SKM-1 treated with dmso at 0.1 percent for 144 hours (cell line): ENCODE results near the gene LPP.

Source experiments
- DNase-seq: peaks from one replicate; lab custom pipeline; 2025; ENCODE audit not compliant: unreplicated experiment; lab: John Stamatoyannopoulos, UW

Gene LPP

GRCh38 chr3:188326111-188326510, 172.2 kb downstream of the LPP start:
- no peak for DNase-seq

DNA sequence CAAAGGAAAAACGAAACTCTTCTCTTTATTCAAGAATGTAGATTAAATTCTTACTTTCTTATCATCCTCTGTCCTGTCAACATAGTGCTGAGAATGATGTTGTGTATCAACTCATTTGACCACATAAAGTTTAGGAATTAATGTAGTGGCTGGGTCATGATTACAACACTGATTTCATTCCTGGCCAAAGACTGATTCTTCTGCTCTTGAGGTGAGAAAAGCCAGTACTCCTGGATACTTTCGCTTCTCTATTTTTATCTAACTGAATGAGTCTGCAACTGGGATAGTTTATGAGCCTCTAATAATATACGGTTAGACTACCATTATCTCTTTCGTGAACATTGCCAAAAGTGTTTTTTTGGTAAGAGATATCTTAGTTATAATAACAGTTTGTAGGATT, 173.0 kb downstream of the LPP start:
- no peak for DNase-seq

DNA sequence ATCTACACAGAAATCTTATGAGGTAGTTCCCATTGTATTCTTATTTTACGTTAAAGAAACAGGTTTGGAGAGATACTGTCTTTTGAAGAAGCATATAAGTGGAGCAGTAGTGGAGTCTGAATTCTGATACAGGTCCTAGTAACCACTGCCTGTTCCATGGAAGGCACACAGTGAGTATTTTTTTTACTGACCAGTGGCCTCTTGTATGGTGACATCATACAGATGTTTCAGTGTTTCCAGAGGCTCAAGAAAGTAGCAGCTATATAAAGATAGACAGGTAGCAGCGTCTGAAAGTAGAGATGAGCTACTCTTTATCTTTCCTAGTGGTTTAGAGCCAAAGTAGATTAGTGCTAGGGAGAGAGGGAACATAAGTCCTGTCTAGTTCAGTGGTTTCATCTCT, 173.5 kb downstream of the LPP start:
- DNase-seq, result no peak

- no peak for DNase-seq
These were observed 176.2 kb downstream of the LPP start for GRCh38 chr3:188330138-188330537.

- DNase-seq, result no peak
These were observed 177.2 kb downstream of the LPP start for GRCh38 chr3:188331166-188331565.

- DNase-seq, result no peak
These were observed 178.1 kb downstream of the LPP start for GRCh38 chr3:188332085-188332484.

DNA sequence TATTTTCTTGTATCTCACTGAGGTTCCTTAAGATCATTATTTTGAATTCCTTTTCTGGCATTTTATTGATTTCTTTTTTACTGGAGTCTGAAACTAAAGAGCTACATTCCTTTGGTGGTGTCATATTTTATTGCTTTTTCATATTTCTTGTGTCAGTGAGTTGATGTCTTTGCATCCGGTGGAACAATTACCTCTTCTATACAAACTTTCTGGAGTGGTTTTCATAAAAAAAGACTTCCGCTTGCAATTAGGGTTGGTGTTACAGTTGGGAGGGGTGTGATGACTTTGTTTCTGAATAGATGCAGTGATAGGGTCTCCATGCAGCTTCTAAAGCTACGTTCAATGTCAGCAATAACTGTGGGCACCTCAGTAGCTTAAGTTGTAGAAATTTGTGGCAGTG, 181.7 kb downstream of the LPP start:
- DNase-seq, result no peak

DNA sequence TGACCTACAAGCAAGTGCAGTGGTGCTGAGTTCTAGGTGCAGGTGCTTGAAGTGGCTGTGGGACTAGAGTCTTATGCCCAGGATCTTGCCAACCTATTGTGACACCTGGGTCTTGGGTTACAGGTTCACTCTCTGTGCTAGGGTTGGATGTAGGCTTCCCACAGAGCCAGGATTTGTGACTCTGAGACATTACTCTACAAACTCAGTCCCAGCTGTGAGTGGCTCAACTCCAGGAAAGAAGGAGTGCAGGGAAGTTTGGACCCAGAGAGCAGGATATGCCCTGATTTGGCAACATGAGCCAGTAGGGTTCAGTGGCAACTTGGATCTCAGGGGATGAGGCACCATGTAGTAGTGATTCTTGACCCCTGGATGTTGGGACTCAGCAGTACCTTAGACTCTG, 182.2 kb downstream of the LPP start:
- no peak for DNase-seq

DNA sequence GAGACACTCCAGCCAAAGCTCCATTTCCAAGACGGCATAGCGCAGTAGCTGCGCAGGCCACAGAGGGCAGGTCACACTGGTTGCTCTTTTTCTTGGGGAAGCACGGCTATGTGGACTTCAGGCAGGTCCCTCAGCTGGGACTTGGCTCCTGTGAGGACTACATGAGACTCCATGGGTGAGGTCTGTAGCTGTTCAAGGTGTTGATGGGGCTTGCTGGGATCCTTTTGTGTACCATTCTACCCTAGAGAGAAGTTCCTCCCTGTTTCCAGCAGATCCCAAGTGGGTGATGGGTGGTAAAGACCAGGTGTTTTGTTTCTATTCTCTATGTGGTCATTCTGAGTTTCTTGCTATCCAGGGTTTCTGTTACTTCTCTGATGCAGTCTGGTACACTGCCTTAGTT, 183.3 kb downstream of the LPP start:
- no peak for DNase-seq

- DNase-seq, result no peak
These were observed 184.1 kb downstream of the LPP start for GRCh38 chr3:188338086-188338485.

DNA sequence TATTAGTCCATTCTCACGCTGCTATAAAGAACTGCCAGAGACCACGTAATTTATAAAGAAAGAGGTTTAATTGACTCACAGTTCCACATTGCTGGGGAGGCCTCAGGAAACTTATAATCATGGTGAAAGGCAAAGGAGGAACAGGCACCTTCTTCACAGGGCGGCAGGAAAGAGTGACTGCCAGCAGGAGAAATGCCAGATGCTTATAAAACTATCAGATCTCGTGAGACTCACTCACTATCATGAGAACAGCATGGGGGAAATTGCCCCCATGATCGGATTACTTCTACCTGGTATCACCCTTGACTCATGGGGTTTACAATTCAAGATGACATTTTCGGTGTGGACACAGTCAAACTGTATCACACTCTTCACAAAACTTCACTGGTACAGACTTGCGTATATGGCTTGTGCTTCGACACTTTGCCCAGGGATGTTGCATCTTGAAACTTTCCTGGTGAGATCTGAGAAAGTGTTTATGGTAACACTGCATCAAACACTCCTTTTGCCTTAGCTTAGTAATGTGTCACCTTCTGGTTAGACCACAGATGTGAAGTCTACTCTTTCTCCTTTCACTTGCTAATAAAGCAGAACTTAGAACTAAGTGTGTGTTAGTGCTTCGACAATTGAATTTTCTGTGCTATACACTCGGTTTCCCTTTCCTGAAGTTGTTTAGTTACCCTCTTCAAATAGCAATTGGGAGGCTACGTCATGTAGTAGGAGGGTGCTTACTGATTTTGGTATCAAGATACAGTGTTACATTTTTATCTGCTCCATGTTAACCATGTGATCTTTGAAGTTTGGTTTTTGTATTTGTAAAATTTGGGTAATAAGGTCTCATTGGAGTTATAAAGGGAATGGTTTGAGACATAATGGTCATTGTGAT, 185.7 kb downstream of the LPP start:
- no peak for DNase-seq

- DNase-seq, result no peak
These were observed 187.5 kb downstream of the LPP start for GRCh38 chr3:188341501-188341900.

- DNase-seq, result no peak
These were observed 189.2 kb downstream of the LPP start for GRCh38 chr3:188342991-188343732.

GRCh38 chr3:188343894-188344293, 189.9 kb downstream of the LPP start:
- no peak for DNase-seq

DNA sequence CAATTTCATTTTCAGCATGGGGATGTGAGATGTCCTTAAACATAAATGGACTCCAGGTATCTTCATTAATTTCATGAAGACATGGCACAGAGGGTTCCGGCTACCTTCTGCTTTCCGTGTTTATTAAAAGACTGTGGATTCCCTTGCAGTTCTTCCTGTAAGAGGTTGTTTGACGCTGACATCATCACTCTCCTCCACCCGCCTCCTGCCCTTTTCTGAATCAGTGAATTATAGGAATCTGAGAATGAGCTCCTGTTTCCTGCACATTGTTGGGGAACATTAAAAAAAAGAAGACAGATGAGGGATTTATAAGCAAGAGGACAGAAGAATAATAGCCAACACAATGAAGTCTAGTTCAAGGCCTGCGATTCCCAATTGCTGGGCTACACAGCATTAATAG, 191.3 kb downstream of the LPP start:
- DNase-seq, result no peak

DNA sequence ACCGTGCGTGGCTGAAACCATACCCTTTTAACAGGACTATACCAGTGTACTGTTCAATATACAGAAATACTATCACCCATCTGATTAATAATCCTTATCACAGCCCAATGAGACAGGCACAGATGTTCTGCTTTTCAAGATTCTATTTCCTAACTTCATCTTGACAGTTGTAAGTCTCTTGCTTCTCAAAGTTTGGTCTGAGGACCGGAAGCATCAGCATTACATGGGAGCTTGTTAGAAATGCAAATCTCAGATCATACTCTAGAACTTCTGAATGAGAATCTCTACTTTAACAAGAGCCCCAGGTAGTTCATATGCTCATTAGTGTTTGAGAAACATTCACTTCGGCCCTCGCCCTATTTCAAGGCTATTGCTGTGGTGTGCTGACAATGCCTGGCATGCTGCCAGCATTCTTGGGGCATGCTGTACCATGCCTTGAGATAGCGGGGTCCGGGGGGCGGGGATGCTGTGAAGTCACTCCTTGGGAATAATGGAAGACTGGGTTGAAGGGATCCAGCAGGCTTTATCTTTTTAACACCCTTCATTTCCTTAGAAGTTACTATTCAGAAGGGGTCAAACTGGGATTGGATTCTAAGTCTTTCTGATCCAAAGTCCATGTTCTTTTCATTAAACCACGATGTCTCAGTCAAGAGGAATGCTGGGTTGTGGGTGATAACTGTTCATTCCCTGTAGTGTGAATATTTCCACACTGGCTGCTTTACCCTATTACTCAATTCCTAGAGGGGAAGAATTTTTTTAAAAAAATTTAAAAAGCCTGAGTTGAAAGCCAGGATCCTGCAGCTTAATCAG, 194.7 kb downstream of the LPP start:
- DNase-seq, result no peak

- no peak for DNase-seq
These were observed 195.5 kb downstream of the LPP start for GRCh38 chr3:188349351-188349901.

DNA sequence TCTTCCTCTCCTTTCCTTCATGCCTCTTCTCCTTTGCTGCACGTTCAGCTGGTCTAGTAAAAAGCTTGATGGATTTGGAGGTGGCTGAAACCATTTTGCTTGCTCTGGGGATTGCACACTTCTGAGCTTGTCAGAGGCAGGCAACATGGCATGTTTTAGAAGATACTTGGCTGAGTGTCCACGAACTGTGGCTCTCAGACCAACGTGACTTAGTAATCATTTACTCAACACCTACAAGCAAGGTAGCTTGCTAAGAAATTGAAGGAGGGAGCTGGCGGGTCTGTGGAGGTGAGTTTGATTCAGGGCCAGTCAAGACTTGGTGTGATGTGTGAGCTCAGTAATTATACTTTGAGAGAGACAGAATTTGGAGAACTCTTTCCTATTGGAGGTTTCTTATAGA, 196.0 kb downstream of the LPP start:
- no peak for DNase-seq

DNA sequence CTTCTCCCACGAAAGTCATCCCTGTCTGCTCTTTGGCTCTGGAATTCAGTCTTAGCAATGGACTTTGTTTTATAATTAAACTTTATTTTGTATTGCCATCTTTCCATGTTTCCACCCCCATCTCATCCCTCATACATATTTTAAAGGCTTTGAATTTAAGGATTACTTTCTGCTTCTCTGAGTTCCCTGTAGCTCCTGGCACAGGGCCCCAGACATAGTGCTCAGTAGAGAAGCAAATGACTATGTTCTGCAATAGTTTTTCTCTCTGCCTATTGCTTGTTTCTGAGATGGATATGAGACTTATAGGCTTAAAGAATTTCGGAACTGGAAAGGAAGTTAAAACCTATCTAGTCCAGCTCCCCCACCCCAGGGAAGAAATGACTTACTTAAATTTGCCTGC, 197.0 kb downstream of the LPP start:
- DNase-seq, result no peak

- DNase-seq, result no peak
These were observed 197.7 kb downstream of the LPP start for GRCh38 chr3:188351648-188352047.

GRCh38 chr3:188352196-188352927, 198.4 kb downstream of the LPP start:
- DNase-seq, result no peak
